GM23338 (cell line): ENCODE results near the gene KLRC3. TPM values are rescaled to one million over a fixed set of nuclear protein-coding genes. Genes with fewer than 3 reads are reported as not detected.
"Not testable (repeated sequence)": the region's sequence is repeated elsewhere in the genome, so short reads cannot be mapped to it uniquely, and the experiment has no call there.

Experiments
- ATAC-seq: fragments of 200-7000 bp; cut with Tn5 transposase; 3 replicates; pipeline ENCODE4 v1.9.1; 2020
- DNase-seq: peaks from one replicate; pipeline ENCODE4 v3.0.0-alpha.2; 2015; ENCODE audit warnings: low spot score
- H2AFZ ChIP-seq: fragments of 200-600 bp; sonication (generic); 2 replicates; pipeline ENCODE4 v1.8.0; 2016; ENCODE audit warnings: antibody characterized with exemption, mild to moderate bottlenecking, moderate library complexity
- H3F3A ChIP-seq: fragments of 200-600 bp; sonication (generic); replicated peaks from 2 replicates; pipeline ENCODE4 v1.8.0; 2017; ENCODE audit warnings: antibody characterized with exemption, mixed run types, low read depth
- H3K27ac ChIP-seq: fragments of 200-600 bp; sonication (generic); 2 replicates; pipeline ENCODE4 v1.6.1; 2016; ENCODE audit warnings: low read depth
- H3K27me3 ChIP-seq: fragments of 200-600 bp; sonication (generic); 2 replicates; pipeline ENCODE4 v1.8.0; 2016; ENCODE audit warnings: mild to moderate bottlenecking, mixed run types, moderate library complexity; ENCODE audit not compliant: insufficient read depth
- H3K36me3 ChIP-seq: fragments of 200-600 bp; sonication (generic); 2 replicates; pipeline ENCODE4 v1.8.0; 2016; ENCODE audit warnings: mild to moderate bottlenecking; ENCODE audit not compliant: insufficient read depth
- H3K4me1 ChIP-seq: fragments of 200-600 bp; sonication (generic); 2 replicates; pipeline ENCODE4 v1.8.0; 2016; ENCODE audit warnings: mild to moderate bottlenecking, moderate library complexity; ENCODE audit not compliant: insufficient read depth
- H3K4me2 ChIP-seq: fragments of 200-600 bp; sonication (generic); 2 replicates; pipeline ENCODE4 v1.7.1; 2017; ENCODE audit warnings: mixed run types
- H3K4me3 ChIP-seq: fragments of 200-600 bp; sonication (generic); 2 replicates; pipeline ENCODE4 v1.6.1; 2016; ENCODE audit warnings: mixed run types
- H3K79me2 ChIP-seq: fragments of 200-600 bp; sonication (generic); replicated peaks from 2 replicates; pipeline ENCODE4 v1.8.0; 2017; ENCODE audit warnings: mild to moderate bottlenecking; ENCODE audit not compliant: insufficient read depth
- H3K9me2 ChIP-seq: fragments of 200-600 bp; sonication (generic); 2 replicates; pipeline ENCODE4 v1.8.0; 2017; ENCODE audit not compliant: insufficient read depth
- H4K20me1 ChIP-seq: fragments of 200-600 bp; sonication (generic); replicated peaks from 2 replicates; pipeline ENCODE4 v1.8.0; 2017; ENCODE audit warnings: mild to moderate bottlenecking; ENCODE audit not compliant: insufficient read depth
- H3K27ac Mint-ChIP-seq: 2 replicates; pipeline ENCODE4 v1.8.0; 2020; ENCODE audit warnings: inconsistent platforms, mild to moderate bottlenecking, moderate library complexity, mixed read lengths
- H3K27me3 Mint-ChIP-seq: 3 replicates; pipeline ENCODE4 v1.8.0; 2022; ENCODE audit warnings: low read depth, mild to moderate bottlenecking, moderate library complexity, mixed read lengths, inconsistent platforms; ENCODE audit not compliant: insufficient read depth, poor library complexity
- H3K36me3 Mint-ChIP-seq: 3 replicates; pipeline ENCODE4 v1.8.0; 2021; ENCODE audit warnings: low read depth, mild to moderate bottlenecking, inconsistent platforms, moderate library complexity, mixed read lengths
- H3K4me1 Mint-ChIP-seq: 3 replicates; pipeline ENCODE4 v1.8.0; 2020; ENCODE audit warnings: mild to moderate bottlenecking, inconsistent platforms, mixed read lengths
- H3K4me3 Mint-ChIP-seq: 3 replicates; pipeline ENCODE4 v1.8.0; 2021; ENCODE audit warnings: moderate library complexity, mild to moderate bottlenecking, inconsistent platforms, mixed read lengths
- H3K9me3 Mint-ChIP-seq: 3 replicates; pipeline ENCODE4 v1.8.0; 2020; ENCODE audit warnings: moderate library complexity, mild to moderate bottlenecking, inconsistent platforms, mixed read lengths
- REST ChIP-seq: IDR thresholded peaks from one replicate; pipeline ENCODE4 v1.6.1; 2018; ENCODE audit warnings: antibody characterized with exemption; ENCODE audit not compliant: unreplicated experiment
- ZNF331 ChIP-seq: fragments of 250-450 bp; sonication (Bioruptor Pico); IDR thresholded peaks from 2 replicates; pipeline ENCODE4 v1.5.0; 2020; ENCODE audit warnings: low read depth, mild to moderate bottlenecking, moderate library complexity
- polyA plus RNA-seq: library from polyadenylated mRNA; unstranded; fragments of >200 nt; fragmentation: Nextera tagmentation; extraction: Ambion mirVana; gene quantifications from 2 replicates; pipeline ENCODE4 v1.2.1, GENCODE V29; 2016
- total RNA-seq: library from RNA; depleted of rRNA; stranded (reverse); fragments of >200 nt; shearing (Covaris generic); gene quantifications from 2 replicates; pipeline ENCODE4 v1.2.3, GENCODE V29; 2014

The KLRC3 gene
- total and polyA plus RNA-seq, 2 experiments from 2014 or later: not detected

GRCh38 chr12:10448236-10448635 is 27.8 kb upstream of the KLRC3 start:
- H3K9me3 Mint-ChIP-seq: no peaks in the 10 kb centered on the region
- no peak overlapping the region for H3K4me3 Mint-ChIP-seq
- H3K4me1 Mint-ChIP-seq: no peaks in the 10 kb centered on the region
- Histone ChIP-seq H3K27me3 (no peaks in the 10 kb centered on the region), H3K4me2 (no peak overlapping the region), H3K79me2 (no peaks in the 10 kb centered on the region), H3K4me1 (no peaks in the 10 kb centered on the region), H3K36me3 (no peaks in the 10 kb centered on the region), H3F3A (no peaks in the 10 kb centered on the region), H2AFZ (no peak overlapping the region), H4K20me1 (no peaks in the 10 kb centered on the region), H3K4me3 (no peak overlapping the region), H3K27ac (no peak overlapping the region), H3K9me2 (no peaks in the 10 kb centered on the region)
- H3K27ac Mint-ChIP-seq: no peak overlapping the region
- DNase-seq (no peak), ATAC-seq (no peak)
- no peaks in the 10 kb centered on the region for H3K36me3 Mint-ChIP-seq
- no peaks in the 10 kb centered on the region for H3K27me3 Mint-ChIP-seq
- TF ChIP-seq REST (no peak), ZNF331 (CRISPR knock-in tag) (no peak)

GRCh38 chr12:10446052-10446451 is 25.7 kb upstream of the KLRC3 start:
- ATAC-seq, H3K36me3 Mint-ChIP-seq: not testable (repeated sequence)

GRCh38 chr12:10441144-10441543 is 20.7 kb upstream of the KLRC3 start:
- H3K27ac ChIP-seq, H3K4me3 Mint-ChIP-seq, H3K36me3 ChIP-seq, H3K79me2 ChIP-seq, H3K27me3 Mint-ChIP-seq, H2AFZ ChIP-seq, H3K27me3 ChIP-seq, H3K4me1 Mint-ChIP-seq, H4K20me1 ChIP-seq, H3K36me3 Mint-ChIP-seq, ATAC-seq, H3K4me3 ChIP-seq, H3K4me2 ChIP-seq, H3F3A ChIP-seq, H3K27ac Mint-ChIP-seq, H3K9me2 ChIP-seq, H3K9me3 Mint-ChIP-seq, H3K4me1 ChIP-seq, DNase-seq: not testable (repeated sequence)

More at GRCh38 chr12:10446052-10446451, 25.7 kb upstream of the KLRC3 start:
- not testable (repeated sequence) for H3K4me1 ChIP-seq, H3K4me3 Mint-ChIP-seq, H3K9me2 ChIP-seq, H3K4me1 Mint-ChIP-seq, H3K27me3 ChIP-seq, H3K79me2 ChIP-seq, H3K4me3 ChIP-seq, H3K4me2 ChIP-seq, H3K27ac ChIP-seq, H3K27ac Mint-ChIP-seq, H3F3A ChIP-seq, DNase-seq, H4K20me1 ChIP-seq, H3K27me3 Mint-ChIP-seq, H3K9me3 Mint-ChIP-seq, H3K36me3 ChIP-seq, H2AFZ ChIP-seq

- H3K4me1 ChIP-seq, H3K9me3 Mint-ChIP-seq, H3K27ac ChIP-seq, ATAC-seq, H3K27me3 Mint-ChIP-seq, H3K79me2 ChIP-seq, H3F3A ChIP-seq, H3K4me3 Mint-ChIP-seq, H3K9me2 ChIP-seq, H3K36me3 Mint-ChIP-seq, H3K4me2 ChIP-seq, DNase-seq, H3K27me3 ChIP-seq, H2AFZ ChIP-seq, H3K4me1 Mint-ChIP-seq, H3K27ac Mint-ChIP-seq, H3K4me3 ChIP-seq, H3K36me3 ChIP-seq, H4K20me1 ChIP-seq: not testable (repeated sequence)
Measured at GRCh38 chr12:10439608-10440274, 19.3 kb upstream of the KLRC3 start.

GRCh38 chr12:10437601-10438000 is 17.2 kb upstream of the KLRC3 start:
- H3F3A ChIP-seq, H3K27ac Mint-ChIP-seq, H3K4me2 ChIP-seq, H3K27ac ChIP-seq, H3K9me3 Mint-ChIP-seq, DNase-seq, H3K4me3 Mint-ChIP-seq, H3K79me2 ChIP-seq, H3K4me3 ChIP-seq, H3K36me3 Mint-ChIP-seq, H3K9me2 ChIP-seq, H3K27me3 ChIP-seq, H4K20me1 ChIP-seq, H3K4me1 ChIP-seq, H3K27me3 Mint-ChIP-seq, H3K36me3 ChIP-seq, H2AFZ ChIP-seq, H3K4me1 Mint-ChIP-seq: not testable (repeated sequence)
- ATAC-seq: peak; percentile 56
